ENCODE measurements around the gene ZBTB46. TPM values are rescaled to one million over a fixed set of nuclear protein-coding genes. Genes with fewer than 3 reads are reported as not detected.

The ZBTB46 gene
- total and polyA plus RNA-seq, 2 donors (not counting 1 experiment from before 2014, with no cell fraction given): 0.96 to 4.5 TPM

- Histone ChIP-seq H3K27me3 (ENCODE audit: control insufficient read depth, insufficient read depth, low read length) (no peaks in the 10 kb centered on the region), H3K4me2 (ENCODE audit: extremely low read depth, insufficient read depth, low read length) (no peak overlapping the region), H2AFZ (ENCODE audit: low read length) (no peak overlapping the region), H4K20me1 (ENCODE audit: control insufficient read depth, extremely low read depth, insufficient read depth, low read length) (no peaks in the 10 kb centered on the region), H3K36me3 (ENCODE audit: control insufficient read depth, insufficient read depth, low read length) (peaks cover 31% of the 10 kb centered on the region), H3K27ac (ENCODE audit: insufficient read depth, low read length) (peak overlapping the region; percentile 93), H3K9ac (ENCODE audit: insufficient read depth, low read length) (peak overlapping the region; percentile 53), H3K79me2 (ENCODE audit: control insufficient read depth, insufficient read depth, low read length) (peaks cover 3% of the 10 kb centered on the region), H3K4me1 (ENCODE audit: control insufficient read depth, extremely low read depth, insufficient read depth, low read length) (peaks cover 28% of the 10 kb centered on the region), H3K4me3 (replicated peaks in 1 of 4; ENCODE audit: control extremely low read depth in 1 of 4, insufficient read depth in 1 of 4, low read depth in 3 of 4, low read length in 4 of 4) (peak overlapping the region in 1 of 4 experiments; percentile 45), H3K9me3 (ENCODE audit: control insufficient read depth, insufficient read depth, low read depth, low read length) (no peaks in the 10 kb centered on the region)
- DNase-seq (ENCODE audit: low read depth in 2 of 2): peak; percentile 25 to 45
- TF ChIP-seq CTCF (conservative IDR thresholded peaks at IDR 0.05 in 1 of 2, IDR thresholded peaks at IDR 0.05 in 1 of 2; ENCODE audit: low read depth in 1 of 2, low read length in 2 of 2): no peak
- TF ChIP-seq EZH2 (IDR thresholded peaks at IDR 0.05; ENCODE audit: low read length, missing control alignments): no peak
These were observed 134.8 kb downstream of the ZBTB46 start for GRCh38 chr20:63696306-63696627.

- Histone ChIP-seq H3K9me3 (ENCODE audit: control insufficient read depth, insufficient read depth, low read depth, low read length) (no peaks in the 10 kb centered on the region), H3K4me2 (ENCODE audit: extremely low read depth, insufficient read depth, low read length) (no peak overlapping the region)
These were observed 135.4 kb downstream of the ZBTB46 start for GRCh38 chr20:63695424-63696305.

More at GRCh38 chr20:63695424-63696305, 135.4 kb downstream of the ZBTB46 start:
- Histone ChIP-seq H3K27ac (ENCODE audit: insufficient read depth, low read length) (peak overlapping the region; percentile 19), H4K20me1 (ENCODE audit: control insufficient read depth, extremely low read depth, insufficient read depth, low read length) (no peaks in the 10 kb centered on the region), H3K36me3 (ENCODE audit: control insufficient read depth, insufficient read depth, low read length) (peaks cover 31% of the 10 kb centered on the region), H3K79me2 (ENCODE audit: control insufficient read depth, insufficient read depth, low read length) (peaks cover 3% of the 10 kb centered on the region), H3K27me3 (ENCODE audit: control insufficient read depth, insufficient read depth, low read length) (no peaks in the 10 kb centered on the region), H3K4me3 (replicated peaks in 1 of 4; ENCODE audit: control extremely low read depth in 1 of 4, insufficient read depth in 1 of 4, low read depth in 3 of 4, low read length in 4 of 4) (no peak overlapping the region), H3K9ac (ENCODE audit: insufficient read depth, low read length) (no peak overlapping the region), H3K4me1 (ENCODE audit: control insufficient read depth, extremely low read depth, insufficient read depth, low read length) (peaks cover 28% of the 10 kb centered on the region), H2AFZ (ENCODE audit: low read length) (no peak overlapping the region)
- no peak for DNase-seq (ENCODE audit: low read depth in 2 of 2)
- TF ChIP-seq CTCF (conservative IDR thresholded peaks at IDR 0.05 in 1 of 2, IDR thresholded peaks at IDR 0.05 in 1 of 2; ENCODE audit: low read depth in 1 of 2, low read length in 2 of 2) (no peak), EZH2 (IDR thresholded peaks at IDR 0.05; ENCODE audit: low read length, missing control alignments) (no peak)
